GM21717 (cell line): Measurements from ENCODE around the gene ANKRD2.
A peak's percentile ranks its signal among the peaks of the same experiment; 100 is the strongest.
"Not testable (repeated sequence)": the region's sequence is repeated elsewhere in the genome, so short reads cannot be mapped to it uniquely, and the experiment has no call there.

ENCODE experiments used
- ATAC-seq: cut with Tn5 transposase; IDR thresholded peaks from one replicate; pipeline ENCODE4 v1.9.1; 2021; ENCODE audit warnings: mild to moderate bottlenecking, moderate library complexity; ENCODE audit not compliant: unreplicated experiment

Gene ANKRD2

GRCh38 chr10:97572214-97572989 lies at the start of gene ANKRD2:
Gene ANKRD2, plus strand, starts transcription at chr10:97572779. Its CDS starts 10 bp downstream, at chr10:97572789.
- ATAC-seq: peak; percentile 63

GRCh38 chr10:97522937-97523336 lies 49.6 kb upstream of the ANKRD2 start:
- ATAC-seq: no peak

- no peak for ATAC-seq
These were observed 47.5 kb upstream of the ANKRD2 start for GRCh38 chr10:97525086-97525485.

- ATAC-seq: no peak
These were observed 46.9 kb upstream of the ANKRD2 start for GRCh38 chr10:97525683-97526110.

GRCh38 chr10:97528876-97529275 lies 43.7 kb upstream of the ANKRD2 start:
- not testable (repeated sequence) for ATAC-seq

- no peak for ATAC-seq
These were observed 42.7 kb upstream of the ANKRD2 start for GRCh38 chr10:97529685-97530465.

GRCh38 chr10:97531401-97531986 lies 41.1 kb upstream of the ANKRD2 start:
- no peak for ATAC-seq

GRCh38 chr10:97532935-97533671 lies 39.5 kb upstream of the ANKRD2 start:
- no peak for ATAC-seq

GRCh38 chr10:97533888-97534287 lies 38.7 kb upstream of the ANKRD2 start:
- ATAC-seq: no peak

- no peak for ATAC-seq
These were observed 37.7 kb upstream of the ANKRD2 start for GRCh38 chr10:97534746-97535367.

- no peak for ATAC-seq
These were observed 35.3 kb upstream of the ANKRD2 start for GRCh38 chr10:97537186-97537869.

GRCh38 chr10:97538411-97538810 lies 34.2 kb upstream of the ANKRD2 start:
- no peak for ATAC-seq

GRCh38 chr10:97538839-97539238 lies 33.7 kb upstream of the ANKRD2 start:
- ATAC-seq: no peak

GRCh38 chr10:97539523-97540200 lies 32.9 kb upstream of the ANKRD2 start:
- no peak for ATAC-seq

- ATAC-seq: no peak
These were observed 31.7 kb upstream of the ANKRD2 start for GRCh38 chr10:97540669-97541500.

GRCh38 chr10:97542169-97543024 lies 30.2 kb upstream of the ANKRD2 start:
- no peak for ATAC-seq

- ATAC-seq: no peak
These were observed 29.5 kb upstream of the ANKRD2 start for GRCh38 chr10:97543025-97543546.
